IPS DF 19.7 (cell line): ENCODE measurements around the gene UMODL1.
"Not testable (repeated sequence)": the region's sequence is repeated elsewhere in the genome, so short reads cannot be mapped to it uniquely, and the experiment has no call there.

Experiments
- DNase-seq: peaks from one replicate; pipeline ENCODE4 v3.0.0-alpha.2; 2013; ENCODE audit warnings: low read depth, low spot score

Gene UMODL1

DNA sequence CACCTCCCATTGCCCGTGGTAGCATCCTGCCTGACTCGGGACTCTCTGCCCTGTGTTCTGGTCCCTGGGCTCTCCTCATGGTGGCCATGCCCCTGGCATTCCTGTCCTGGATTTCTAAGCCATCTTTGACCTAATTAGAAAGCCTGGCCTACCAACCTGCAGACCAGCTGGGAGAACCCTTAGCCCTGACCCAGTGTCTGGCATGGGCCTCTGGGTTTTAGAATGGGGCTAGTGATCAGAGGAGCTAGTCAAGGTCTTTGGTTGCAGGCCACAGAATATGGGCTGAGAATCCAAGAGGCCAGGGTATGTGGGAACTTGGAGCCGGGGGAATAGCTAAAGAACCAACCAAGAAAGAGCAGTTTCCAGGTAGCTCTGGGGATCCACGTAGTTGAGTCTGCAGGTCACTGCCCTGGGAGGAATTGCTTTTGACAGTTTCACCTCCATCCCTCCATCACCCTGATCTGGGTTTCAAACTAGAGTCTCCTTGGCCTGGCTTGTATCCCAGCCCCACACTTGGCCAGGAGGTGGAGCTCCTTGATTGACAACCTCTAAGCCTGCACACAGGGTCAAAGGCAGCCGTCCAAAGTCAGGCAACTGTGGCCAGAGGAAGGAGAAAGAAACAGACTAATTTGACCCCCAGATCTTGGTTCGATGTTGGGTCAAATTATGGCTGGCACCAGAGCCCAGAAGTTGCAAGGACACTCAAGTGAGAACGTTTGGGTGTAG is 93.1 kb downstream of the UMODL1 start:
- DNase-seq = no peak

- DNase-seq = no peak
These were observed 93.7 kb downstream of the UMODL1 start for GRCh38 chr21:42164818-42165217.

DNA sequence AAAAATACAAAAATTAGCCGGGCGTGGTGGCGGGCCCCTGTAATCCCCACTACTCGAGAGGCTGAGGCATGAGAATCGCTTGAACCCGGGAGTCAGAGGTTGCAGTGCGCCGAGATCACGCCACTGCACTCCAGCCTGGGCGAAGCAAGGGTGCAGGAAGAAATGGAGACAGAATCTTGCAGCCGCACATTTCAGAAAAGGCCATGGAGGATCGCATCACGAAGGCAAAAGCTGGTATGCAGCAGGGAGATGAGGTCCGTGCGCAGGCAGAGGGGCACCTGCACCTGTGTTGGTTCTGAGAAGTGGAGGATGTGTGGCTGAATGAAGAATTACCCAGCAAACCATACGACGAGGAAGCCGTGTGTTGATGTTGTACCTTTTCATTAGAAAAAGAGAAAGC is 94.8 kb downstream of the UMODL1 start:
- DNase-seq = no peak

DNA sequence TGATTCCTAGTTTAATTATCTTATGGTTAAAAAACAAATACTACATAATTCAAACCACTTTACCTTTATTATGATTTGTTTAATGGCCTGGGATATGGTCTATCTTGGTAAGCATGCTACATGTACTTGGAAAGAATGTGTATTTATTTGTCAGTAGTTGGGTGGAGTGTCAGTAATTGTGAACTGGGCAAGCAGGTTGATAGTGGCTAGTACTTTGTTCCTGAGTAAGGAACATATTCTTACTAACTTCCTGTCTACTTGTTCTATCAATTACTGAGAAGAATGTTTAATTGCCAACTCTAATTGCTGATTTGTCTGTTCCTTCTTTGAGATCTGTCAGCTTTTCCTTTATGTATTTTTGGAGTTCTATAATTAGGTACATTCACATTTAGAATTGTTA is 98.6 kb downstream of the UMODL1 start:
- no peak for DNase-seq

- no peak for DNase-seq
These were observed 100.3 kb downstream of the UMODL1 start for GRCh38 chr21:42171091-42172053.

- no peak for DNase-seq
These were observed 101.7 kb downstream of the UMODL1 start for GRCh38 chr21:42172596-42173483.

GRCh38 chr21:42174173-42174572 is 103.1 kb downstream of the UMODL1 start:
- DNase-seq = no peak

DNA sequence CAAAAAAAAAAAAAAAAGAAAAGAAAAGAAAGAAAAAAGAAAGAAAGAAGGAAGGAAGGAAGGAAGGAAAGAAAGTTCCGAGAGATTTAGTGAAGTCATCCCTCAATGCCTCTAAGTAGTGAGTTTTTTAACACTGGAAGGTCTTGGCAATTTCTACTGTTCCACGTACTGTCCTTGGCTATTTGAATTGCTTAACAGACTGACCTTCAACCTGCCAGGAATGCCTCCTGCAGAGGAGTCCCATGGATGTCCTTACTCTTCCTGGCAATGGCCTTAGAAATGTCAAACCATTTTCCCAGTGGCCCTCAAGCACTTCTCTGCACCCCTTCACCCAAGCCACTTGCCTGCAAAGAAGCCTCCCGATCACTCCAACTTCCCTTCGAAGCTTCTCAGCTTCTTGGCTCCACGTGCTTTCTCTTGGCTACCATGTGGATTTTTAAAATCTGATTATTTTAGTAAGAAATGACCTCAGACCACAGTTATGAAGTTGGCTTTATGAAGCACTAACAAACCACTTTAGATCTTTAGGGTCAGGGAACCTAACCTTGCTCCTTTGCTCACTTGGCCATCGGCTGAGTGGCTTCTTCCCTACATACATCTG is 104.1 kb downstream of the UMODL1 start:
- no peak for DNase-seq

- no peak for DNase-seq
These were observed 105.7 kb downstream of the UMODL1 start for GRCh38 chr21:42176859-42177258.

DNA sequence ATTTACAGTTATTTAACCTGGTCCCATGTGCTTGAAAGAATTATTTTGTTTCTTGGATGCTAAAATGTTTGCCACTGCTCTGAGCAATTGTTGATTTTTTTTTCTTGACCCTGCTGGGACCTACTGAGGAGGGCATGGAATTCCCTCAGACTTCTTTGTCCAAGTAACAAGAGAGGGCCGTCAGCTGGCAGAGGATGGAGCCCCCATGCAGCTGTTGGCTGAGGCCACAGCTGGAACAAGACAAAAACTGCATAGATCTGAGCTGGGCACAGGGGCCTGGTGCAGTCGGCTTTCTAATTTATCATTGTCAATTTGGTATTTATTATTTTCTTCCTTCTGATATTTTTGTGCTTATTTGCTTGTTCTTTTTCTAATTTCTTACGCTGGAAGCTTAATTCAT is 108.2 kb downstream of the UMODL1 start:
- no peak for DNase-seq

GRCh38 chr21:42180001-42180400 is 108.9 kb downstream of the UMODL1 start:
- DNase-seq = not testable (repeated sequence)

DNA sequence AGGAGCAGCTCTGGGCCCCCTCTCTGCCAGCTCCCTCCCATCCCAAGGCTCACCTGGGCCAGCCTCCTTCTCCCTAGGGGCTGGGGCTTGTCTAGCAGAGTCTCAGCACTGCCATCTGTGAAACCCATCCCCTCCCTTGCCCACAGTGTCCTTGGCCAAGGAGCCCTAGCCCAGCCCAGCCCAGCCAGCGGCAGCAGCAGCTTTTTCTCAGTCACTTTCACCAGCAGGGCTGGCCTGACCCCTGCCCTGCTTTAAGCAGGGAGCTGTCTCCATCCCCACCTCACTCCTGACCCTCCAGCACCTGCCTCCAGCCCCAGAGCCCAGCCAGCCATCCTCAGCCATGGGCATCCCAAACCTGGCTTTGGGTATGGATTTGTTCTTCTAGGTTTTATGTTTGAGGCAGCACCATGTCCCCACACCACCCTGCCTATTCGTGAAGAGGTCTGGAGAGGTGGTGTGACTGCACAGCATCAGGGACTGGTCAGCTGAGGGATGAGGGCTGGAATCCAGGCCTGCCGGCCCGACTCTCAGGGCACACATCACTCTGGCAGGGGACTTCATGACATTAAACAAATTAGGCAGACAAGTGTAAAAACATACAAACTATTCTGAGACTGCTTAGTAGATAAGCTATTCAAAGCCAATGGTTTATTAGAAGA is 111.7 kb downstream of the UMODL1 start:
- DNase-seq = no peak

DNA sequence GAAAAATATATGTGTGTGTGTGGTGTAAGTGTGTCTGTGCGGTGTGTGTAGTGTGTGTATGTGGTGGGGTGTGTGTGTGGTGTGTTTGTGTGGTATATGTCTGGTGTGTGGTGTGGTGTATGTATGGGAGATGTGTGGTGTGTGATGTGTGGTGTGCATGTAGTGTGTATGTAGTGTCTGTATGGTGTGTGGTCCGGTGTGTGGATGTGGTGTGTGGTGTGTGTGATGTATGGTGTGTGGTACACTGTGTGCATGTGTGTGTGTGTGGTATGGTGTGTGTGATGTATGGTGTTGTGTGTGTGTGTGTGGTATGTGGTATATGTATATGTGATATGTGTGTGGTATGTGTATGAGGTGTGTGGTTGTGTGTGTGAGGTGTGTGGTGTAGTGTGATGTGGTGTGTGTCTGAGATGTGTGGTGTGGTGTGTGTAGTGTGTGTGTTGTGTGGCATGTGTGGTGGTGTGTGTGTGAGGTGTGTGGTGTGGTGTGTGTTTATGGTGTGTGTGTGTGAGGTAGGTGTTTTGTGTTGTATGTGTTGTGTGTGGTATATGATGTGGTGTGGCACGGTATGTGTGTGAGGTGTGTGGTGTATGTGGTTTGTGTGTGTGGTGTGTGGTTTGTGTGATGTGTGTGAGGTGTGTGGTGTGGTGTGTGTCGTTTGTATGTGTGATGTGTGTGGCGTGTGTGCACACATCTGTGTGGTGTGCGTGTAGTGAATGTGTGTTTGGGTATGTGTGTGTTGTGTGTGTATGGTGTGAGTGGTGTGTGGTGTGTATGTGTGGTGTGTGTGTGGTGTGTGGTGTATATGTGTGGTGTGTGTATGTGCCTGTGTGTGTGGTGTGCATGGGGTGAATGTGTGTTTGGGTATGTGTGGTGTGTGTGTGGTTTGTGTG is 112.5 kb downstream of the UMODL1 start:
- no peak for DNase-seq

DNA sequence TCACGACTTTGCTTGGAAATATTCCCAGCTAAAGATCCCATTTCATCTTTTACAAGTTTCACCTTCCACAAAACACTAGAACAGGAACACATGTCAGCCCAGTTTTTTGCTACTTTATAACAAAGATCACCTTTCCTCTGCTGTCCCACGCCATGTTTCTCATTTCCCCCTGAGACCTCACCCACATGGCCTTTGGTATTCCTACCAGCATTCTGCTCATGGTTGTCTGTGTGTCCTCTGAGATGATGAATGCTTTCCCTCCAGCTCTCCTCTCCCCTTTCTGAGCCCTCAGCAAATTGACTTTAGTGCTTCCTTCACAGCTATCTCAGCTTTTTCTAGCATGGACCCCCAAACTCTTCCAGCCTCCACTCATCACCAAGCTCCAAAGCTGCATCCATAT is 115.5 kb downstream of the UMODL1 start:
- DNase-seq = no peak

DNA sequence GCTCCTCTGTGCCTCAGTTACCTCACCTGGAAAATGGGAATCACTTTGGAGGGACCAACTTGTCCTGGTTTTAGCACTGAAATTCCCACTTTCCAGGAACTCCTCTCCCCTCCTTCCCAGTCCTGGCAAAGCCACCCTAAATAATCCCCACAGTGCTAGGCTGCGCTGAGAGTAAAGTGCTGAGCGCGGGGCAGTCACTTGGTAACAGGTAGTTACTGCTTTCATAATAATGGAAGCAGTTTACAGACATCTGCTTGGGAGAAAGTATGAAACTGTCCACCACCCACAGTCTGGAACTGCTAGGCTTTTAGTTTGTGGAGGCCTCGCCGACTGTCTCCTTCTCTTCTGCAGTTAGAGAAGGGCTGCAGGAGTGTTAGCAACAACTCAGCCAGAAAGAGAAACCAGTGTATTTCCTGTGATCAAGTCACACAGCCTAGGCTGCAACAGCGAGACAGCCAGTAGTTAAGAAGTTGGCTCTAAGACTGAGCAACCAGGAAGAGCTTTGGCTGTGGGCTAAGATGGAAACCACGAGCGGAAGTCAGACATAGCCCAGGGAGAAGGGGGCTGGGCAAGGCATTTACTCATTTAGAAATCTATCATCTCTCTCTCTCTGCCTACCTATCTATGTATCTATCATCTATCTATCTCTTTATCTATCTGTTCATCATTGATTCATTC is 117.0 kb downstream of the UMODL1 start:
- no peak for DNase-seq

GRCh38 chr21:42188663-42189062 is 117.5 kb downstream of the UMODL1 start:
- no peak for DNase-seq

- no peak for DNase-seq
These were observed 118.3 kb downstream of the UMODL1 start for GRCh38 chr21:42189431-42189830.

DNA sequence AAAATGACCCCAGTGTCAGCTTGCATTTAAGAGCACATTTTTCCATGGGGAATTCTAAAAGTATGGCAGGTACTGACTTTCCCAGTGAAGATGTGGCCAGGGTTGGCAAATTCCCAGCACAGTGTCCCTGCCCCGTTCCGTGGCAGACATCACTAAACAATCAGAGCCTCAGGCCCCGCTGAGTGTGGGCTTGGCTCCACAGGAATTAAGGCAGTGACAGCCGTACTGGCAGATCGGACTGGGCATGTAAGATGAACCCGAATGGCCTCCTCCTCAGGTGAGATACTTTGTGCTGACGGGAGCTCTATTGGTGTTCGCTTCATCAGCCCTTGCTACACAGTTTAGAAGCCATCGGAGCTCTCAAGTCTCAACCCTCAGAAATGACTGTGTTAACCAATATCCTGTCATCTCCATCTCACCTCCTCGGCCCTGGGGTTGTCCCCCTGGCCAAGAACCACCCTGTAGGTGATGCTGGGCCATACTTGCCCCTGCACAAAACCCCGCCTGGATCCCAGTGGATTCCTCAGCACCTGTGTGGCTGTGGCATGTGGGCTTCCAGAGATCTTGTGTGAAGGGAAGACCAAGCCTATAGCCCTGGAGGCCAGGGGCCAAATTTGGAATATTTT is 118.9 kb downstream of the UMODL1 start:
- DNase-seq = no peak

- no peak for DNase-seq
These were observed 119.4 kb downstream of the UMODL1 start for GRCh38 chr21:42190486-42190863.
